Ascending aorta (tissue), 2 donors: ENCODE results near the gene ENOX1. TPM values are rescaled to one million over a fixed set of nuclear protein-coding genes. Genes with fewer than 3 reads are reported as not detected.

Experiments
- DNase-seq, 2 donors: peaks; one replicate each; pipeline ENCODE4 v3.0.0-alpha.2; 2019; ENCODE audit warnings: low spot score in 2 of 2
- H3K27ac ChIP-seq, 2 donors: fragments of 200-600 bp; sonication (generic); one replicate each; pipeline ENCODE4 v1.5.1; 2016 to 2017; ENCODE audit warnings: mild to moderate bottlenecking in 1 of 2
- H3K27me3 ChIP-seq: fragments of 200-600 bp; sonication (generic); one replicate; pipeline ENCODE4 v1.5.1; 2017
- H3K36me3 ChIP-seq, 2 donors: fragments of 200-600 bp; sonication (generic); one replicate each; pipeline ENCODE4 v1.5.1; 2016
- H3K4me1 ChIP-seq, 2 donors: fragments of 200-600 bp; sonication (generic); one replicate each; pipeline ENCODE4 v1.5.1; 2016 to 2017; ENCODE audit warnings: mild to moderate bottlenecking in 1 of 2
- H3K4me3 ChIP-seq, 2 donors: fragments of 200-600 bp; sonication (generic); one replicate each; pipeline ENCODE4 v1.5.1; 2016 to 2017; ENCODE audit warnings: mild to moderate bottlenecking in 1 of 2
- H3K9me3 ChIP-seq, 2 donors: fragments of 200-600 bp; sonication (generic); one replicate each; pipeline ENCODE4 v1.5.1; 2016
- CTCF ChIP-seq, 3 experiments: fragments of 200-600 bp in 2 of 3; fragments of 450-650 bp in 1 of 3; sonication (generic) in 2 of 3; IDR thresholded peaks; one replicate each; pipeline ENCODE4 v1.5.1; 2016 to 2019; ENCODE audit warnings: antibody characterized with exemption in 3 of 3, mild to moderate bottlenecking in 1 of 3, moderate library complexity in 1 of 3
- intact Hi-C: fragments of 100-400 bp; cut with DNase I; formaldehyde crosslinking; loops from one replicate; pipeline ENCODE4 v1.15.1; 2023
- total RNA-seq: library from RNA; depleted of rRNA; stranded (reverse); fragments of >200 nt; gene quantifications from one replicate; pipeline ENCODE4 v1.1.0, GENCODE V29; 2016

Gene ENOX1
- total RNA-seq, 1 donor from 2014 or later, result 0.21 TPM

GRCh38 chr13:43227721-43228120 lies 559.1 kb downstream of the ENOX1 start:
- Histone ChIP-seq H3K27me3 (no peaks in the 10 kb centered on the region), H3K4me3 (no peak overlapping the region), H3K4me1 (no peaks in the 10 kb centered on the region), H3K27ac (no peak overlapping the region), H3K36me3 (no peaks in the 10 kb centered on the region), H3K9me3 (no peaks in the 10 kb centered on the region)
- intact Hi-C loops, result no loop called here
- no peak for DNase-seq
- no peak for TF ChIP-seq CTCF (IDR thresholded peaks at IDR 0.05)

GRCh38 chr13:43223216-43223615 lies 563.6 kb downstream of the ENOX1 start:
- intact Hi-C loops, result no loop called here
- no peak overlapping the region for H3K27ac ChIP-seq
- TF ChIP-seq CTCF (IDR thresholded peaks at IDR 0.05), result no peak
- no peaks in the 10 kb centered on the region for H3K9me3 ChIP-seq
- H3K4me1 ChIP-seq, result no peaks in the 10 kb centered on the region
- H3K27me3 ChIP-seq, result no peaks in the 10 kb centered on the region
- no peaks in the 10 kb centered on the region for H3K36me3 ChIP-seq
- H3K4me3 ChIP-seq, result no peak overlapping the region
- no peak for DNase-seq

GRCh38 chr13:43222086-43222485 lies 564.7 kb downstream of the ENOX1 start:
- no peak for TF ChIP-seq CTCF (IDR thresholded peaks at IDR 0.05)
- Histone ChIP-seq H3K4me3 (no peak overlapping the region), H3K27ac (no peak overlapping the region), H3K36me3 (no peaks in the 10 kb centered on the region), H3K9me3 (no peaks in the 10 kb centered on the region), H3K4me1 (no peaks in the 10 kb centered on the region), H3K27me3 (no peaks in the 10 kb centered on the region)
- DNase-seq, result no peak
- intact Hi-C loops, result no loop called here

GRCh38 chr13:43221611-43222010 lies 565.2 kb downstream of the ENOX1 start:
- DNase-seq, result no peak

GRCh38 chr13:43220873-43221595 lies 565.7 kb downstream of the ENOX1 start:
- no peak for DNase-seq
- Histone ChIP-seq H3K9me3 (no peaks in the 10 kb centered on the region), H3K4me3 (no peak overlapping the region), H3K27me3 (no peaks in the 10 kb centered on the region), H3K4me1 (no peaks in the 10 kb centered on the region), H3K36me3 (no peaks in the 10 kb centered on the region), H3K27ac (no peak overlapping the region)
- intact Hi-C loops, result no loop called here
- no peak for TF ChIP-seq CTCF (IDR thresholded peaks at IDR 0.05)

More at GRCh38 chr13:43221611-43222010, 565.2 kb downstream of the ENOX1 start:
- Histone ChIP-seq H3K9me3 (no peaks in the 10 kb centered on the region), H3K4me1 (no peaks in the 10 kb centered on the region), H3K4me3 (no peak overlapping the region), H3K27me3 (no peaks in the 10 kb centered on the region), H3K27ac (no peak overlapping the region), H3K36me3 (no peaks in the 10 kb centered on the region)
- no peak for TF ChIP-seq CTCF (IDR thresholded peaks at IDR 0.05)
- intact Hi-C loops, result no loop called here
